ENCODE results near the gene PTOV1.
A peak's percentile ranks its signal among the peaks of the same experiment; 100 is the strongest.

PTOV1 gene

DNA sequence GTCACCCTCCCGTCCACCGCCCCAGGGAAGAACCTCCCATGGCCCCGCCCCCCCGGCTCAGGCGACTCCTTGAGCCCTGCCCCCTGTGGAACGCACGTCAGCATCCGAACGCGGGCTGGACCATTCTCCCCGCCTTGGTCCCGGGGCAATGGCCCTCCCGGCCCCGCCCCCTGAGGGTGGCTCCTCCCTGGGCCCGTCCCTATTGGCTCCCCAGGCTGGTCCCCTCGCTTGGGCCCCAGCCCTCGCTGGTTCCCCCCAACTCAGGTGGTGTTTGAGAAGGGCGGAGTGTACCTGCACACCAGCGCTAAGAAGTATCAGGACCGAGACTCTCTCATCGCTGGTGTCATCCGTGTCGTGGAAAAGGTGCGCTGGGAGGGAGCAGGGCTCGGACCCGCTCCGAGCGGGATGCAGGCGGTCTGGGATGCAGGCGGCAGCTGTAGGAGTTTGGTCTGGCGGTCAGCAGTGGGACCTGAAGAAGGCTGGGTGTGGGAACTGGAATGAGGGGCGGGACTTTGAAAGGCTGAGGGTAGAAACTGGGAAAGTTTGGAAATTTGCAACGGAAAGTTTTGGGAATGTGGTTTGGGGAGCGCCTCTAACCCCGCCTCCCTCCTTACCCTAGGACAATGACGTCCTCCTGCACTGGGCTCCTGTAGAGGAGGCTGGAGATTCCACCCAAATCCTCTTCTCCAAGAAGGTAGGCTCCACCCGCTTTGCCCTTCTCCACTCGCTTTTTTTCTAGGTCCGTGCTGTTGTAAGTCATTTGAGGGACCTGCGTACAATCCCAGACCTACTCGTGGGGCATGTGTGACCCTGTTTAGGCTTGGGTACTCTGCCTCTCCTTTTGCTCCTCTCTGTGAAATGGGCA is 27.2 kb downstream of the PTOV1 start (continued):
- TF ChIP-seq SETDB1 (IDR thresholded peaks at IDR 0.05; ENCODE audit: insufficient read length, low read length) (no peak), ZNF24 (tag by site-specific recombination; IDR thresholded peaks at IDR 0.05) (no peak), ZNF660 (tag by site-specific recombination; IDR thresholded peaks at IDR 0.05) (no peak; the same call in 1 of the 2 replicates), MYNN (tag by site-specific recombination; IDR thresholded peaks at IDR 0.05; ENCODE audit: borderline replicate concordance) (no peak), ZBTB21 (tag by site-specific recombination; IDR thresholded peaks at IDR 0.05) (no peak), SCRT2 (tag by site-specific recombination; IDR thresholded peaks at IDR 0.05) (no peak), ZSCAN16 (tag by site-specific recombination; IDR thresholded peaks at IDR 0.05) (no peak), ZNF366 (tag by site-specific recombination; conservative IDR thresholded peaks at IDR 0.05) (no peak), ZNF596 (tag by site-specific recombination; IDR thresholded peaks at IDR 0.05) (no peak), ZNF664 (tag by site-specific recombination; IDR thresholded peaks at IDR 0.05) (no peak), ZNF121 (tag by site-specific recombination; IDR thresholded peaks at IDR 0.05) (no peak), ZNF623 (tag by site-specific recombination; IDR thresholded peaks at IDR 0.05) (no peak), ZBTB8A (tag by site-specific recombination; IDR thresholded peaks at IDR 0.05) (no peak), ZNF585B (tag by site-specific recombination; IDR thresholded peaks at IDR 0.05) (no peak), ZNF624 (tag by site-specific recombination; IDR thresholded peaks at IDR 0.05) (no peak), ZNF223 (tag by site-specific recombination; IDR thresholded peaks at IDR 0.05) (no peak), HOXC10 (CRISPR knock-in tag; IDR thresholded peaks at IDR 0.05) (no peak), ZNF776 (tag by site-specific recombination; IDR thresholded peaks at IDR 0.05; ENCODE audit: borderline replicate concordance) (no peak), ZNF426 (tag by site-specific recombination; IDR thresholded peaks at IDR 0.05) (no peak)
- TF ChIP-seq, protein P1, sequence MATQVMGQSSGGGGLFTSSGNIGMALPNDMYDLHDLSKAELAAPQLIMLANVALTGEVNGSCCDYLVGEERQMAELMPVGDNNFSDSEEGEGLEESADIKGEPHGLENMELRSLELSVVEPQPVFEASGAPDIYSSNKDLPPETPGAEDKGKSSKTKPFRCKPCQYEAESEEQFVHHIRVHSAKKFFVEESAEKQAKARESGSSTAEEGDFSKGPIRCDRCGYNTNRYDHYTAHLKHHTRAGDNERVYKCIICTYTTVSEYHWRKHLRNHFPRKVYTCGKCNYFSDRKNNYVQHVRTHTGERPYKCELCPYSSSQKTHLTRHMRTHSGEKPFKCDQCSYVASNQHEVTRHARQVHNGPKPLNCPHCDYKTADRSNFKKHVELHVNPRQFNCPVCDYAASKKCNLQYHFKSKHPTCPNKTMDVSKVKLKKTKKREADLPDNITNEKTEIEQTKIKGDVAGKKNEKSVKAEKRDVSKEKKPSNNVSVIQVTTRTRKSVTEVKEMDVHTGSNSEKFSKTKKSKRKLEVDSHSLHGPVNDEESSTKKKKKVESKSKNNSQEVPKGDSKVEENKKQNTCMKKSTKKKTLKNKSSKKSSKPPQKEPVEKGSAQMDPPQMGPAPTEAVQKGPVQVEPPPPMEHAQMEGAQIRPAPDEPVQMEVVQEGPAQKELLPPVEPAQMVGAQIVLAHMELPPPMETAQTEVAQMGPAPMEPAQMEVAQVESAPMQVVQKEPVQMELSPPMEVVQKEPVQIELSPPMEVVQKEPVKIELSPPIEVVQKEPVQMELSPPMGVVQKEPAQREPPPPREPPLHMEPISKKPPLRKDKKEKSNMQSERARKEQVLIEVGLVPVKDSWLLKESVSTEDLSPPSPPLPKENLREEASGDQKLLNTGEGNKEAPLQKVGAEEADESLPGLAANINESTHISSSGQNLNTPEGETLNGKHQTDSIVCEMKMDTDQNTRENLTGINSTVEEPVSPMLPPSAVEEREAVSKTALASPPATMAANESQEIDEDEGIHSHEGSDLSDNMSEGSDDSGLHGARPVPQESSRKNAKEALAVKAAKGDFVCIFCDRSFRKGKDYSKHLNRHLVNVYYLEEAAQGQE (tag by site-specific recombination; IDR thresholded peaks at IDR 0.05) = no peak
- TF ChIP-seq, protein P2, sequence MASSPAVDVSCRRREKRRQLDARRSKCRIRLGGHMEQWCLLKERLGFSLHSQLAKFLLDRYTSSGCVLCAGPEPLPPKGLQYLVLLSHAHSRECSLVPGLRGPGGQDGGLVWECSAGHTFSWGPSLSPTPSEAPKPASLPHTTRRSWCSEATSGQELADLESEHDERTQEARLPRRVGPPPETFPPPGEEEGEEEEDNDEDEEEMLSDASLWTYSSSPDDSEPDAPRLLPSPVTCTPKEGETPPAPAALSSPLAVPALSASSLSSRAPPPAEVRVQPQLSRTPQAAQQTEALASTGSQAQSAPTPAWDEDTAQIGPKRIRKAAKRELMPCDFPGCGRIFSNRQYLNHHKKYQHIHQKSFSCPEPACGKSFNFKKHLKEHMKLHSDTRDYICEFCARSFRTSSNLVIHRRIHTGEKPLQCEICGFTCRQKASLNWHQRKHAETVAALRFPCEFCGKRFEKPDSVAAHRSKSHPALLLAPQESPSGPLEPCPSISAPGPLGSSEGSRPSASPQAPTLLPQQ (tag by site-specific recombination; IDR thresholded peaks at IDR 0.05) = no peak
- TF ChIP-seq, protein P3, sequence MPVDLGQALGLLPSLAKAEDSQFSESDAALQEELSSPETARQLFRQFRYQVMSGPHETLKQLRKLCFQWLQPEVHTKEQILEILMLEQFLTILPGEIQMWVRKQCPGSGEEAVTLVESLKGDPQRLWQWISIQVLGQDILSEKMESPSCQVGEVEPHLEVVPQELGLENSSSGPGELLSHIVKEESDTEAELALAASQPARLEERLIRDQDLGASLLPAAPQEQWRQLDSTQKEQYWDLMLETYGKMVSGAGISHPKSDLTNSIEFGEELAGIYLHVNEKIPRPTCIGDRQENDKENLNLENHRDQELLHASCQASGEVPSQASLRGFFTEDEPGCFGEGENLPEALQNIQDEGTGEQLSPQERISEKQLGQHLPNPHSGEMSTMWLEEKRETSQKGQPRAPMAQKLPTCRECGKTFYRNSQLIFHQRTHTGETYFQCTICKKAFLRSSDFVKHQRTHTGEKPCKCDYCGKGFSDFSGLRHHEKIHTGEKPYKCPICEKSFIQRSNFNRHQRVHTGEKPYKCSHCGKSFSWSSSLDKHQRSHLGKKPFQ (tag by site-specific recombination; IDR thresholded peaks at IDR 0.05) = no peak
- TF ChIP-seq, protein P4, sequence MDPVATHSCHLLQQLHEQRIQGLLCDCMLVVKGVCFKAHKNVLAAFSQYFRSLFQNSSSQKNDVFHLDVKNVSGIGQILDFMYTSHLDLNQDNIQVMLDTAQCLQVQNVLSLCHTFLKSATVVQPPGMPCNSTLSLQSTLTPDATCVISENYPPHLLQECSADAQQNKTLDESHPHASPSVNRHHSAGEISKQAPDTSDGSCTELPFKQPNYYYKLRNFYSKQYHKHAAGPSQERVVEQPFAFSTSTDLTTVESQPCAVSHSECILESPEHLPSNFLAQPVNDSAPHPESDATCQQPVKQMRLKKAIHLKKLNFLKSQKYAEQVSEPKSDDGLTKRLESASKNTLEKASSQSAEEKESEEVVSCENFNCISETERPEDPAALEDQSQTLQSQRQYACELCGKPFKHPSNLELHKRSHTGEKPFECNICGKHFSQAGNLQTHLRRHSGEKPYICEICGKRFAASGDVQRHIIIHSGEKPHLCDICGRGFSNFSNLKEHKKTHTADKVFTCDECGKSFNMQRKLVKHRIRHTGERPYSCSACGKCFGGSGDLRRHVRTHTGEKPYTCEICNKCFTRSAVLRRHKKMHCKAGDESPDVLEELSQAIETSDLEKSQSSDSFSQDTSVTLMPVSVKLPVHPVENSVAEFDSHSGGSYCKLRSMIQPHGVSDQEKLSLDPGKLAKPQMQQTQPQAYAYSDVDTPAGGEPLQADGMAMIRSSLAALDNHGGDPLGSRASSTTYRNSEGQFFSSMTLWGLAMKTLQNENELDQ (tag by site-specific recombination; IDR thresholded peaks at IDR 0.05; ENCODE audit: low read depth) = no peak
- TF ChIP-seq, protein P5, sequence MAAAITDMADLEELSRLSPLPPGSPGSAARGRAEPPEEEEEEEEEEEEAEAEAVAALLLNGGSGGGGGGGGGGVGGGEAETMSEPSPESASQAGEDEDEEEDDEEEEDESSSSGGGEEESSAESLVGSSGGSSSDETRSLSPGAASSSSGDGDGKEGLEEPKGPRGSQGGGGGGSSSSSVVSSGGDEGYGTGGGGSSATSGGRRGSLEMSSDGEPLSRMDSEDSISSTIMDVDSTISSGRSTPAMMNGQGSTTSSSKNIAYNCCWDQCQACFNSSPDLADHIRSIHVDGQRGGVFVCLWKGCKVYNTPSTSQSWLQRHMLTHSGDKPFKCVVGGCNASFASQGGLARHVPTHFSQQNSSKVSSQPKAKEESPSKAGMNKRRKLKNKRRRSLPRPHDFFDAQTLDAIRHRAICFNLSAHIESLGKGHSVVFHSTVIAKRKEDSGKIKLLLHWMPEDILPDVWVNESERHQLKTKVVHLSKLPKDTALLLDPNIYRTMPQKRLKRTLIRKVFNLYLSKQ (tag by site-specific recombination; IDR thresholded peaks at IDR 0.05; ENCODE audit: borderline replicate concordance) = no peak
- TF ChIP-seq, protein P6, sequence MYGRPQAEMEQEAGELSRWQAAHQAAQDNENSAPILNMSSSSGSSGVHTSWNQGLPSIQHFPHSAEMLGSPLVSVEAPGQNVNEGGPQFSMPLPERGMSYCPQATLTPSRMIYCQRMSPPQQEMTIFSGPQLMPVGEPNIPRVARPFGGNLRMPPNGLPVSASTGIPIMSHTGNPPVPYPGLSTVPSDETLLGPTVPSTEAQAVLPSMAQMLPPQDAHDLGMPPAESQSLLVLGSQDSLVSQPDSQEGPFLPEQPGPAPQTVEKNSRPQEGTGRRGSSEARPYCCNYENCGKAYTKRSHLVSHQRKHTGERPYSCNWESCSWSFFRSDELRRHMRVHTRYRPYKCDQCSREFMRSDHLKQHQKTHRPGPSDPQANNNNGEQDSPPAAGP (tag by site-specific recombination; IDR thresholded peaks at IDR 0.05) = 0 out of 2 replicates have a peak, but pooled peaks have one; percentile 11
- TF ChIP-seq, protein P7, sequence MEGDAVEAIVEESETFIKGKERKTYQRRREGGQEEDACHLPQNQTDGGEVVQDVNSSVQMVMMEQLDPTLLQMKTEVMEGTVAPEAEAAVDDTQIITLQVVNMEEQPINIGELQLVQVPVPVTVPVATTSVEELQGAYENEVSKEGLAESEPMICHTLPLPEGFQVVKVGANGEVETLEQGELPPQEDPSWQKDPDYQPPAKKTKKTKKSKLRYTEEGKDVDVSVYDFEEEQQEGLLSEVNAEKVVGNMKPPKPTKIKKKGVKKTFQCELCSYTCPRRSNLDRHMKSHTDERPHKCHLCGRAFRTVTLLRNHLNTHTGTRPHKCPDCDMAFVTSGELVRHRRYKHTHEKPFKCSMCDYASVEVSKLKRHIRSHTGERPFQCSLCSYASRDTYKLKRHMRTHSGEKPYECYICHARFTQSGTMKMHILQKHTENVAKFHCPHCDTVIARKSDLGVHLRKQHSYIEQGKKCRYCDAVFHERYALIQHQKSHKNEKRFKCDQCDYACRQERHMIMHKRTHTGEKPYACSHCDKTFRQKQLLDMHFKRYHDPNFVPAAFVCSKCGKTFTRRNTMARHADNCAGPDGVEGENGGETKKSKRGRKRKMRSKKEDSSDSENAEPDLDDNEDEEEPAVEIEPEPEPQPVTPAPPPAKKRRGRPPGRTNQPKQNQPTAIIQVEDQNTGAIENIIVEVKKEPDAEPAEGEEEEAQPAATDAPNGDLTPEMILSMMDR (tag by site-specific recombination; IDR thresholded peaks at IDR 0.05) = 0 out of 2 replicates have a peak, but pooled peaks have one; percentile 10

All from HEK293 (cell line).